ENCODE measurements around the gene NAA30.

DNA sequence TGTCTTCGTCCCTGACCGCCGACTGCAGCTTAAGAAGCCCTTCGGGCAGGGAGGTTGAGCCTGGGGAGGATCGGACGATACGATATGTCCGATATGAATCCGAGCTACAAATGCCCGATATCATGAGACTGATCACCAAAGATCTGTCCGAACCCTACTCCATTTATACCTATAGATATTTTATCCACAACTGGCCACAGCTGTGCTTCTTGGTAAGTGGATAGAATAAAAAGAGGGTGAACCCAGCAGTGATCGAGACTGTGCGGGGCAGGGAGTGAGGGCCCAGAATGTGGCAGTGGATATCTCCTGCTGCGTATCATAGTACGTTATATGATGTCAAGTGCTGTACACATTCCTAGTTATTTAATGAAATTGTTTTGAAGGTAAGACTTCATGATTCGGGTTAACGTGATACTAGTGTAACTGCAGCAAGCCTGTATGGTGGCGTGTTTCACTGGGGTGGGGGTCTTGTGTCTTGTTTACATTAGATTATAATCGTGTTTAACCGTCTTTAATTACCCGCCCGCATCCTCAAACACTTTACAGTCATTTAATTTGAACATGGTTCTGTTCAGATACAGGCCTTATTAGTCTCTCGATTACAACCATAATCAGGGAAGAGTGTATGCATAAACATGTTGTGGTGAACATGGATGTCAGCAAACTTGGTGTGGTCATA lies 1.3 kb downstream of the NAA30 start:
- TF ChIP-seq, protein P1, sequence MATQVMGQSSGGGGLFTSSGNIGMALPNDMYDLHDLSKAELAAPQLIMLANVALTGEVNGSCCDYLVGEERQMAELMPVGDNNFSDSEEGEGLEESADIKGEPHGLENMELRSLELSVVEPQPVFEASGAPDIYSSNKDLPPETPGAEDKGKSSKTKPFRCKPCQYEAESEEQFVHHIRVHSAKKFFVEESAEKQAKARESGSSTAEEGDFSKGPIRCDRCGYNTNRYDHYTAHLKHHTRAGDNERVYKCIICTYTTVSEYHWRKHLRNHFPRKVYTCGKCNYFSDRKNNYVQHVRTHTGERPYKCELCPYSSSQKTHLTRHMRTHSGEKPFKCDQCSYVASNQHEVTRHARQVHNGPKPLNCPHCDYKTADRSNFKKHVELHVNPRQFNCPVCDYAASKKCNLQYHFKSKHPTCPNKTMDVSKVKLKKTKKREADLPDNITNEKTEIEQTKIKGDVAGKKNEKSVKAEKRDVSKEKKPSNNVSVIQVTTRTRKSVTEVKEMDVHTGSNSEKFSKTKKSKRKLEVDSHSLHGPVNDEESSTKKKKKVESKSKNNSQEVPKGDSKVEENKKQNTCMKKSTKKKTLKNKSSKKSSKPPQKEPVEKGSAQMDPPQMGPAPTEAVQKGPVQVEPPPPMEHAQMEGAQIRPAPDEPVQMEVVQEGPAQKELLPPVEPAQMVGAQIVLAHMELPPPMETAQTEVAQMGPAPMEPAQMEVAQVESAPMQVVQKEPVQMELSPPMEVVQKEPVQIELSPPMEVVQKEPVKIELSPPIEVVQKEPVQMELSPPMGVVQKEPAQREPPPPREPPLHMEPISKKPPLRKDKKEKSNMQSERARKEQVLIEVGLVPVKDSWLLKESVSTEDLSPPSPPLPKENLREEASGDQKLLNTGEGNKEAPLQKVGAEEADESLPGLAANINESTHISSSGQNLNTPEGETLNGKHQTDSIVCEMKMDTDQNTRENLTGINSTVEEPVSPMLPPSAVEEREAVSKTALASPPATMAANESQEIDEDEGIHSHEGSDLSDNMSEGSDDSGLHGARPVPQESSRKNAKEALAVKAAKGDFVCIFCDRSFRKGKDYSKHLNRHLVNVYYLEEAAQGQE (IDR thresholded peaks at IDR 0.05; ENCODE audit: low read depth): no peak
- TF ChIP-seq CREB1 (IDR thresholded peaks at IDR 0.05; ENCODE audit: low read depth): no peak
- no peak for TF ChIP-seq YY1 (IDR thresholded peaks at IDR 0.05; ENCODE audit: low read depth)
- TF ChIP-seq NFIC (IDR thresholded peaks at IDR 0.05): no peak
- TF ChIP-seq TEAD4 (IDR thresholded peaks at IDR 0.05): no peak
- TF ChIP-seq, protein P2, sequence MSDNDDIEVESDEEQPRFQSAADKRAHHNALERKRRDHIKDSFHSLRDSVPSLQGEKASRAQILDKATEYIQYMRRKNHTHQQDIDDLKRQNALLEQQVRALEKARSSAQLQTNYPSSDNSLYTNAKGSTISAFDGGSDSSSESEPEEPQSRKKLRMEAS (IDR thresholded peaks at IDR 0.05): no peak

All from Ishikawa (cell line).